Activated T-cell treated with anti-CD3 and anti-CD28 coated beads, Interleukin-2, amount 50 U/mL, for 72 hours (primary cell): Measurements from ENCODE around the gene HGS. TPM values are rescaled to one million over a fixed set of nuclear protein-coding genes. Genes with fewer than 3 reads are reported as not detected.

ENCODE experiments used
- ATAC-seq, 2 donors: fragments of 150-1000 bp; cut with Tn5 transposase; replicated peaks in 1 of 2; 2 replicates each; pipeline ENCODE4 v1.10.0; 2021; ENCODE audit warnings: moderate library complexity in 2 of 2, mild to moderate bottlenecking in 1 of 2
- DNase-seq, 2 donors: peaks; one replicate each; pipeline ENCODE4 v3.0.0; 2021 to 2022; ENCODE audit warnings: mixed read lengths in 1 of 2
- H3K27ac Mint-ChIP-seq: one replicate; pipeline ENCODE4 v1.8.0; 2022; ENCODE audit warnings: mild to moderate bottlenecking, moderate library complexity, mixed read lengths
- H3K27me3 Mint-ChIP-seq: one replicate; pipeline ENCODE4 v1.8.0; 2022; ENCODE audit warnings: low read depth, mixed read lengths
- H3K36me3 Mint-ChIP-seq, 2 donors: one replicate each; pipeline ENCODE4 v1.8.0; 2022; ENCODE audit warnings: mixed read lengths in 2 of 2, mild to moderate bottlenecking in 1 of 2; ENCODE audit not compliant: insufficient read depth in 2 of 2
- H3K4me1 Mint-ChIP-seq: one replicate; pipeline ENCODE4 v1.8.0; 2022; ENCODE audit warnings: low read depth, mixed read lengths
- H3K4me3 Mint-ChIP-seq, 2 donors: one replicate each; pipeline ENCODE4 v1.8.0; 2022; ENCODE audit warnings: mild to moderate bottlenecking in 2 of 2, mixed read lengths in 2 of 2, moderate library complexity in 2 of 2
- H3K9me3 Mint-ChIP-seq, 2 donors: one replicate each; pipeline ENCODE4 v1.8.0; 2022; ENCODE audit warnings: mixed read lengths in 2 of 2
- total RNA-seq, 2 donors: library from RNA; stranded (reverse); gene quantifications; one replicate each; pipeline ENCODE4 v1.2.3, GENCODE V29; 2022

HGS gene
- total RNA-seq, 2 donors from 2014 or later, result 95.5 to 96.0 TPM

DNA sequence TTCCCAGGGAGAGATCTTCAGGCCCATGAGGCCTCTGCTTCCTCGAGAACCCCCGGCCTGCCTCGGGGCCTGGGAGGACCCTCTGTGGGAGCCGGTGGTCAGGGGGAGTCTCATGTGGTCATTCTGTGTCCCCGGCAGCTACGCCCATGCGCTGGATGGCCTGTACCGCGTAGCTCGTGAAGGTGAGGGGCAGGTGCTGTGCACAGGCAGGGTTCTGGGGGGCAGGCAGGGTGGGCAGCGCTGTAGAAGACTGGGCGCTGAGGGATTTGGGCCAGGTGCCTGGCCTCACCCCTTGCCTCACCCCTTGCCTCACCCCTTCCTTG lies 32.8 kb downstream of the HGS start:
- H3K27me3 Mint-ChIP-seq, result no peaks in the 10 kb centered on the region
- peaks cover 14% of the 10 kb centered on the region for H3K4me1 Mint-ChIP-seq
- no peak overlapping the region for H3K27ac Mint-ChIP-seq
- DNase-seq, result no peak
- H3K36me3 Mint-ChIP-seq, result peaks cover 0 to 1% of the 10 kb centered on the region in 2 donors
- H3K4me3 Mint-ChIP-seq, result no peak overlapping the region
- H3K9me3 Mint-ChIP-seq, result no peaks in the 10 kb centered on the region
- no peak for ATAC-seq

DNA sequence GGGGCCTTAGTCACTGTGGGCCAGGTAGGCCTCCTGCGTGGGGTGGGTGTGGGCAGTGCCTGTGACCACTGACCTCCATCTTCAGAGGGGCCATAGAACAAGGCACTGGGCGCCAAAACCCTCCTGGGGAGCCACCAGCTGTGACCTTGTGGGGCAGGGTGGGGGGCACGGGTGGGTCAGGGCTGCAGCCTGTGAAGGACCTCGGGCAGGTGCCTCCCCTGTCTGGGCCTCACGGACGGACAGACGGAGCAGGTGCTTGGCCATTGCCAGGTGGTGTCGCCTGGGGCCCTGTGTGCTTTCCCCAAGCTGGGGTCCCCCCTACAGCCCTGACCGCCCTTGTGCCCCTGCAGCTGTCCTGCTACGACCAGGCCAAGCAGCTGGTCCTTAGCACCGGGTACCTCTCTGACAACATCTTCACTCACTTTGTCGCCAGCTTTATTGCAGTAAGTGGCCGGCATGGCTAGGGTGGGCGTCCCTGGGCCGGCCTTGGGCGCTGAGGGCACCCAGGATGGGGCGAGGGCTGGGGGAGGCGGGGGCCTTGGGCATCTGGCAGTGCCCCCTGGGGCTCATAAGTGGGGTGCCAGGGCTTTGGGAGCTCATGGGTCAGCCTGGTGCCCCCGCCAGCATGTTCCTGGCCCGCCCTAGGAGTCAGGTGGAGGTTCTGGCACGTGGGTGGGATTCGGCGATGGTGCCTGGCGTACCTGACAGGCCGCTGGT lies 33.4 kb downstream of the HGS start:
- no peak for ATAC-seq
- no peak overlapping the region for H3K27ac Mint-ChIP-seq
- no peak for DNase-seq
- H3K4me1 Mint-ChIP-seq, result peaks cover 13% of the 10 kb centered on the region
- H3K27me3 Mint-ChIP-seq, result no peaks in the 10 kb centered on the region
- H3K36me3 Mint-ChIP-seq, result peaks cover 0 to 1% of the 10 kb centered on the region in 2 donors
- H3K4me3 Mint-ChIP-seq, result no peak overlapping the region
- H3K9me3 Mint-ChIP-seq, result no peaks in the 10 kb centered on the region

DNA sequence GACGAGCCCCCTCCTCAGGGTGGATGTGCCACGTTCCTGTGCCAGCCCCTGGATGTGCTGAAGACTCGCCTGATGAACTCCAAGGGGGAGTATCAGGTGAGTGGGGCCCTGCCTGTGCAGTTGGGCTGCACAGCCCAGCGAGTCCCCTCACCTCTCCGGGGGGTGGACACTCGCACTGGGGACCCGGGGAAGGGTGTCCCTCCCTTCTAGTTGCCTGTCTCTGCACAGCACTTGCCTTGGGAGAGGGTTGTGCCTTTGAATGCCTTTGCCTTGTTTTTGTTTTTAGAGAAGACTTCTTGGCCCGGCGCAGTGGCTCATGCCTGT lies 33.9 kb downstream of the HGS start:
- Mint-ChIP-seq H3K4me1 (peaks cover 12% of the 10 kb centered on the region), H3K36me3 (peaks cover 0 to 1% of the 10 kb centered on the region in 2 donors), H3K27ac (no peak overlapping the region), H3K9me3 (no peaks in the 10 kb centered on the region), H3K27me3 (no peaks in the 10 kb centered on the region), H3K4me3 (no peak overlapping the region)
- DNase-seq (no peak), ATAC-seq (no peak)

DNA sequence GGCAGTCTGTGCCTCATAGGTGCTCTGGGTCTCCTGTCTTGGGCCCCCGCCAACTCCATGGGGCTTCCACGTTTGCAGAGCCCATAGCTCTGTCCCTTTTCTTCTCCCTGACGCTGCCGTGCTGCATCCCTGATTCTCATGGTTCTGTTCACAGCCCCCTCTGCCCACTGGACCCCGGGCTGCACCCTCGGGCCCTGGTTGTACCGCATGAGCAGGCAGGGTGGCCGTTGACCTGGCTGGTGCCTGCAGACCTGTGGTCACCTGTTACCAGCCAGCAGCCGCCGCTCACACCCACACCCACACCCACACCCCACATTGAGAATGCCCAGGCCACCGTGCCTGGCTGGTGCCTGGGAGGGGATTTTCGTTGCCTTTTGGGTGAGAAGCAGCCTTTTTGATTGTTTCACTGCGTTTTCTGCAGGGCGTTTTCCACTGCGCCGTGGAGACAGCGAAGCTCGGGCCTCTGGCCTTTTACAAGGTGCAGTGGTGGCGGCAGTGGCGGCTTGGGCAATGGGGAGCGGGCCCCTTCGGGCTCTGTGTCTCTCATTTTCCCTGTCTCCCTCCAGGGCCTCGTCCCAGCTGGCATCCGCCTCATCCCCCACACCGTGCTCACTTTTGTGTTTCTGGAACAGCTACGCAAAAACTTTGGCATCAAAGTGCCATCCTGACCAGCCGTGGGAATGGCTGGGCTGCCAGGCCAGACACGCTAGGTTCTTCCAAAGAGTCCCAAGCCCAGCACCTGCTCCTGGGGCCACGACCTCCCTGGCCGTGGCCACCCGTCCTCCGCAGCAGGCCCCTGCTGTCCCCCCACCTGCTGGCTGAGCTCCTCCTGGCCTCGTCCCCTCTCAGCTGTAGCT lies 35.8 kb downstream of the HGS start:
- H3K9me3 Mint-ChIP-seq, result no peaks in the 10 kb centered on the region
- no peak for ATAC-seq
- no peak overlapping the region for H3K4me3 Mint-ChIP-seq
- H3K27ac Mint-ChIP-seq, result no peak overlapping the region
- H3K36me3 Mint-ChIP-seq, result peaks cover 0 to 1% of the 10 kb centered on the region in 2 donors
- H3K27me3 Mint-ChIP-seq, result peaks cover 12% of the 10 kb centered on the region
- H3K4me1 Mint-ChIP-seq, result peaks cover 3% of the 10 kb centered on the region
- no peak for DNase-seq

DNA sequence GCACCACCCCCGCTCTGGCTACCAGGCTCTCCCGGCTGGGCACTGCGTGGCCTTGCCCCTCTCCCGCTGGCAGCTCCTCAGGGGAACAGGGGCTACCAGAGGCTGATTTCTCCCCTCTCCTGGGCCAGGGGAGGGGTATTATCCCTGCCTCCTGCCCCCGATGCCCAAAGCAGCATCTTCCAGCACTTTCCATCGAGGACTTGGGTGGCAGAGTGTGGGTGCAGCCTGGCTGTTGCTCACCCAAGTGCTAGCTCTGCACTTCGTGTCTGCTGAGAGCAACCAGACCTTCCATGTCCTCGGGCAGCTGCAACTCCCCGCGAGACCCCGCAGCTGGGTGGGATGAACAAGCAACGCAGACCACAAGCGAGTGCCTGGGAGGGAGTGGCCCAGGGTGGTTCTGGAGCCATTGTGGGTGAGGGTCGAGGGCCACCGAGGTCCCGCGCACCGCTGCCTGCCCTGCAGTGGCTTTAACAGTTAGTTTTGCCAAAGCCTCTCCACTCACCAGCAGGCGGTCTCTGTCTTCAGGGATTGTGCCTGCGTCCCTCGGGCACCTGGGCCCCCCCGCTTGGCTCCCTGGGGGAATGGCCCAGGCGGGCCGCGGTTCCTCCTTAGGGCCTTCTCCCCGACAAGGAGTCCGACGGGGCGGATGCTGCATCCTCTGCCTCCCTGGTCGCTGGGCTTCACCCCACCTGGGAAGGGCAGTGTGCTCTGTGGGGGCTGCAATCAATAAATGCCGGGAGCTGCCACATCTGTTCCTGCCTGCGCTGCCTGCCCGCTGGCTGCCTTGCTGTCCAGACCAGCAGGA lies 36.7 kb downstream of the HGS start:
- H3K9me3 Mint-ChIP-seq, result no peaks in the 10 kb centered on the region
- DNase-seq (no peak), ATAC-seq (no peak)
- H3K36me3 Mint-ChIP-seq, result peaks cover 0 to 1% of the 10 kb centered on the region in 2 donors
- no peak overlapping the region for H3K27ac Mint-ChIP-seq
- no peak overlapping the region for H3K4me3 Mint-ChIP-seq
- peaks cover 12% of the 10 kb centered on the region for H3K27me3 Mint-ChIP-seq
- peaks cover 3% of the 10 kb centered on the region for H3K4me1 Mint-ChIP-seq

DNA sequence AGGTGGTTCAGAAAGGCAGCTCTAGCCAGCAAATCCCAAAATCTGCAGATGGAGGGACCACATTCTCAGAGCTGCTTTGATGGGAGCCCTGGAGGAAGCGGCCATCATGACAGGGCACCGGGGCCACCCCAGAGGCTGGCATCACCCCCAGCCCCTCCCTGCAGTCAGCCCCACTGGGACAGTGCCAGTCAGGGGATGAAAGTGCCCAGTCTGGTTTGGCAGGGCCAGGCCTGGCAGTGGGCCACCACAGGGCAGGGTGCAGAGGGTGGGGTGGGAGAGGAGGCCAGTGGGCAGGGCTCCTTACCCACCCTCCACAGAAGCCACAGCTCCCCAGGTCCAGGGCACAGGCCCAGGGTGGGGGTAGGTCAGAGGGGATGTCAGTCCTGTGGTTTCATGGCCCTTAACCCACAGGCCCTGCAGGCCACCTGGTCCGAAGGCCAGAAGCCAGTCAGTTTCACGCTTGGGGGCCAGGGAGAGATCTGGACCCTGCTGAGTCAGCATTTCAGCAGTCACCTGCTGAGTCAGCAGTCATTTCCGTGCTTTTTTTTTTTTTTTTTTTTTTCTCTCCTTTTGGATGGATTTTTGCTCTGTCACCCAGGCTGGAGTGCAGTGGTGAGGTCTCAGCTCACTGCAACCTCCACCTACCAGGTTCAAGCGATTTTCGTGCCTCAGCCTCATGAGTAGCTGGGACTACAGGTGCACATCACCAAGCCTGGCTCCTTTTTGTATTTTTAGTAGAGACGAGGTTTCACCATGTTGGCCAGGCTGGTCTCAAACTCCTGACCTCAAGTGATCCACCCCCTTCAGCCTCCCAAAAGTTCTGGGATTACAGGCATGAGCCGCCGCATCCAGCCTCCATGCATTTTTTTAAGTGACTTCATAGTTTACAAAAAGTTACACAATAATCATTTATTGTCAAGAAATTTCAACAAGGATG lies 38.6 kb downstream of the HGS start:
- Mint-ChIP-seq H3K36me3 (peaks cover 0 to 1% of the 10 kb centered on the region in 2 donors), H3K27me3 (peaks cover 12% of the 10 kb centered on the region), H3K4me1 (peaks cover 3% of the 10 kb centered on the region), H3K27ac (no peak overlapping the region), H3K4me3 (no peak overlapping the region), H3K9me3 (no peaks in the 10 kb centered on the region)
- no peak for ATAC-seq
- no peak for DNase-seq

DNA sequence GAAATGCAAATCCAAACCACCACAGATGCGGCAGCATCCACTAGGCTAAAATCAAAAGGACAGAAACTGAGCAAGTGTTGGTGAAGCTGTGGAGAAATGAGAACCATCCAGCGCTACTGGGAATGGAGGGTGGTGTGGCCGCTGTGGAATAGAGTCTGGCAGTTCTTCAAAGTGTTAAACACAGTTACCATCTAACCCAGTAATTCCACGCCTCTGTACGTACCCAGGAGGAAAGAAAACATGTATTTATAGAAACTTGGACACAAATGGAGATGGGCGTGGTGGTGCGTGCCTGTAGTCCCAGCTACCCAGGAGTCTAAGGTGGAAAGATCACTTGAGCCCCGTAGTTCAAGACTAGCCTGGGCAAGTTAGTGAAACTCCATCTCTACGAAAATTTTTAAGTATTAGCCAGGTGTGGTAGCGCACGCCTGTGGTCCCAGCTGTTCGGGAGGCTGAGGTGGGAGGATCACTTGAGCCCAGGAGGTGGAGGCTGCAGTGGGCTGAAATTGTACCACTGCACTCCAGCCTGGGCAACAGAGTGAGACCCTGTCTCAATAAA lies 39.9 kb downstream of the HGS start:
- ATAC-seq (no peak), DNase-seq (no peak)
- Mint-ChIP-seq H3K36me3 (peaks cover 0 to 1% of the 10 kb centered on the region in 2 donors), H3K27ac (no peak overlapping the region), H3K4me1 (peaks cover 3% of the 10 kb centered on the region), H3K27me3 (peaks cover 12% of the 10 kb centered on the region), H3K9me3 (no peaks in the 10 kb centered on the region), H3K4me3 (no peak overlapping the region)

DNA sequence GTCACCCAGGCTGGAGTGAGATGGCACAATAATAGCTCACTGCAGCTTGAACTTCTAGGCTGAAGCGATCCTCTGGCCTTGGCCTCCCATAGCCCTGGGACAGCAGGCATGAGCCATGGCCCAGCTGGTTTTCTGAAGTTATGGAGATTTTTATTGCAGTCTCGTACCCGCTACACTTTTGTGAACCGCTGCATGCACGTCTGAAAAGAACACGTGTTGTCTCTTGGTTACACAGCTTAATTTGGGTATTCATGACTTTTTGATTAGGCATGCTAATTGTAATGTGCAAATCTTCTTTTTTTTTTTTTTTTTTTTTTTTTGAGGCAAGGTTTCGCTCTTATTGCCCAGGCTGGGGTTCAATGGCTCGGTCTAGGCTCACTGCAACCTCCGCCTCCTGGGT lies 41.6 kb downstream of the HGS start:
- H3K36me3 Mint-ChIP-seq, result peaks cover 0 to under 1% of the 10 kb centered on the region in 2 donors
- ATAC-seq, result no peak
- H3K27ac Mint-ChIP-seq, result no peak overlapping the region
- no peaks in the 10 kb centered on the region for H3K9me3 Mint-ChIP-seq
- H3K4me1 Mint-ChIP-seq, result peaks cover 3% of the 10 kb centered on the region
- DNase-seq, result no peak
- peaks cover 18% of the 10 kb centered on the region for H3K27me3 Mint-ChIP-seq
- no peak overlapping the region for H3K4me3 Mint-ChIP-seq

DNA sequence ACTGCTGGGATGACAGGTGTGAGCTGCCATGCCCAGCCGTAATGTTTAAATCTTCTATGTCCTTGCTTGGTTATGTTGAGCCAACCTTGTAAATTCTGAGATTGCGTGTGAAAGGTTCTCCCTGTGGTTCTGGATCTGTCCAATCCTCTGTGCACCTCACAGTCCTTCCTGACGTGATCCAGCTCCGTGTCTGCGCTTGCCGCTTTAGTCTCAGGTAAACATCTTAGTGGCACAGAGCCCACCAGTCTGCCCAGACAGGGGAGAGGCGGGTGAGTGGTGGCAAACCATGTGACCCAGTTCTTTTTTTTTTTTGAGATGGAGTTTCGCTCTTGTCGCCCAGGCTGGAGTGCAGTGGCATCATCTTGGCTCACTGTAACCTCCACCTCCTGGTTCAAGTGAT lies 42.2 kb downstream of the HGS start:
- Mint-ChIP-seq H3K27me3 (peaks cover 24% of the 10 kb centered on the region), H3K9me3 (no peaks in the 10 kb centered on the region), H3K36me3 (no peaks in the 10 kb centered on the region), H3K4me3 (no peak overlapping the region), H3K4me1 (peaks cover 3% of the 10 kb centered on the region), H3K27ac (no peak overlapping the region)
- no peak for DNase-seq
- no peak for ATAC-seq

DNA sequence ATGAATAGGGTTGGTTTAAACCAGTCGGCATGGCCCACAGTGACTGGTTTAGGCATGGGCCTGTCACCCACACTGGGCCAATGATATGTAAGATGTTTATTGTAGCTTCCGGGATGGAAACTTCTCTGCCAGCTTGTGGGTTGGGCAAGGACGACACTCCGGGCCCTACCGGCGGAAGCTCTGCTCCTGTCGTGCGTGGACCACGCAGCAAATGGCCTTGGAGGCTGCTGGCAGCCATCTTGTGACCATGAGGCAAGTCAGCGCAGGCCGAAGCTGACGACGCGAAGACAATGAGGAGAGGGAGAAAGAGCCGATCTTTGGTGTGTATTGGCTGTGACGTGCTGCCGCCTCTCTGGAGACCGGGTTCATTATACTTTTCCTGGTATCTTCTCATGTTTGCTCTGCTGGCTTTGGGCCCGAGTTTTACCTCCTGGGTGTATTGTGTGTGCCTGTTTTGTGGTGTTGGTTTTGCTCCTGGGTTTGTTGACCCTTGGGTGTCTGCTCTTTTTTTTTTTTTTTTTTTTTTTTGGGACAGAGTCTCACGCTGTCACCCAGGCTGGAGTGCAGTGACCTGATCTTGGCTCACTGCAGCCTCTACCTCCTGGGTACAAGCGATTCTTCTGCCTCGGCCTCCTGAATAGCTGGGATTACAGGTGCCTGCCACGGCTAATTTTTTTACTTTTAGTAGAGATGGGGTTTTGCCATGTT lies 43.7 kb downstream of the HGS start:
- Mint-ChIP-seq H3K4me3 (no peak overlapping the region), H3K4me1 (peaks cover 3% of the 10 kb centered on the region), H3K9me3 (no peaks in the 10 kb centered on the region), H3K36me3 (no peaks in the 10 kb centered on the region), H3K27me3 (peaks cover 30% of the 10 kb centered on the region), H3K27ac (no peak overlapping the region)
- no peak for ATAC-seq
- no peak for DNase-seq

DNA sequence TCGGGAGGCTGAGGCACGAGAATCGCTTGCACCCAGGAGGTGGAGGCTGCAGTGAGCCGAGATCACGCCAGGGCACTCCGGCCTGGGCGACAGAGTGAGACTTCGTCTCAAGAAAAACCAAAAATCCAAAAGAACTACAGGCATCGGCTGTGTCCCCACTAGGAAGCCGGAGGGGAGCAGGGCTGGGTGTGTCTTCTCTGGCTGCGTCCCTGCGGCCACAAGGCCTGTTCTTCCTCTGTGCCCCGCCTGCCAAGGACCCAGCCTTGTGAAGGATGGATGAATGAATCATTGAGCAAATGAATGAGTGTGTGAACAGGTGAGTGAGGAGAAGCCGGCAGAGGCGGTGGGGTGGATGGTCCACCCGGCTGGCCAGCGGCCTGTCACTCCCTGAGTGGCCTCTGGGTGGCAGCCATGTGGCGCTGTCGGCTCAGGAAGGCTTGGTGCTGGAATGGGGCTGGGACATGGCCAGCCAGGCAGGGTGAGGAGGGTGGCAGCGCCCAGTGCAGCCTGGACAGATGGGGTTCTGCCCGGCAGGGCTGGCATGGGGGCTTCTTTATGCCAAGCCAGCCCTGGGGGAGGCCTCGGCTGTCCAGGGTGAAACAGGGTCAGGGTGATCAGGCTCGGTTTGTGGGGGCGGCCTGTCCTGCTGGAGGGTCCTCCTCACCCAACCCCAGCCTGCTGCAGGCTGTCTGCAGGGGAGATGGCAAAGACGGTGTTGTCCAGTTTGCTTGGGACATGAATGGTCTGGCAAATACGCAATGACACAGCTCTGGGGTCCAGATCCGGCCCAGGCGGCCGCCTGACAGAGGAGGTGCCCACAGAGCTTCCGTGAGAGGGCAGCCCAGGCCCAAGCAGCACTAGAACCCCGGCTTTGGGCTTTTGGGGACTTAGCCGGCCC lies 49.9 kb downstream of the HGS start:
- Mint-ChIP-seq H3K9me3 (no peaks in the 10 kb centered on the region), H3K4me1 (peaks cover 14% of the 10 kb centered on the region), H3K27me3 (peaks cover 38% of the 10 kb centered on the region), H3K27ac (no peak overlapping the region), H3K36me3 (no peaks in the 10 kb centered on the region), H3K4me3 (peak overlapping the region in 1 of 2 donors; percentile 24)
- ATAC-seq, result peak; percentile 89 to 95
- DNase-seq, result peak; percentile 80 to 82
